Panc1 (cell line): ENCODE results near the gene TMEM62.

ENCODE experiments used
- SIN3A ChIP-seq: IDR thresholded peaks from 2 replicates; pipeline ENCODE4 v1.6.1; 2012; ENCODE audit warnings: low read depth, mild to moderate bottlenecking, low read length, moderate library complexity, borderline replicate concordance; ENCODE audit not compliant: insufficient read depth
- TCF7L2 ChIP-seq: IDR thresholded peaks from 2 replicates; pipeline ENCODE4 v1.6.1; 2011; ENCODE audit warnings: mild to moderate bottlenecking, low read depth, low read length, inconsistent platforms
- TF ChIP-seq, protein P1 (sequence below): fragments of 450-650 bp; IDR thresholded peaks from 2 replicates; pipeline ENCODE4 v1.5.1; 2017; ENCODE audit warnings: mild to moderate bottlenecking
- TF ChIP-seq, protein P2 (sequence below), 2 experiments: IDR thresholded peaks; 2 replicates each; pipeline ENCODE4 v1.6.1; 2011 to 2012; ENCODE audit warnings: low read depth in 2 of 2, control low read depth in 1 of 2, low read length in 1 of 2, mild to moderate bottlenecking in 1 of 2, moderate library complexity in 1 of 2; ENCODE audit not compliant: insufficient read depth in 1 of 2

DNA sequence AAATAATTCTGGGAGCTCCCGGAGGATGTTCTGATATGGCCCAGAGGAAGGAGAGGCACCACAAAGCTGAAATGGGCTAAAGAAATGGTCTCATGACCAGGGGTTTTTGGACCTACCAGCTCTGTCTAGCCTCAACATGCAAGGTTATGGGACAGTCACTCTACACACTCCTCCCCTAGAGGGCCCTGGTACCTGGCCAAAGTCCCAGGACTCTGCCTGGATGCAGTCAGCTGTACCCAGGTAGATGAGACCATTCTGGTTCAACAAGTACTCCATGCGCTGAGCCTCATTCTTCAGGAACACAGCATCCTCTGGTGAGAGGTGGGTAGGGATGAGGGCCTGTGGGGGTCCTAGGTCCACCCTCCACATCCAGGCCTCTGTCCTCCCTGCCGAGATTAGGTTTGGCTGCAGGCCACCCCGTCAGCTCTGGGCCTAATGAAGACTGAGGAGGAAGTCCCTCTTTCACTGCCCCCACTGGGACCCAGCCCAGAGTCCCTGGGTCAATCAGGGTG, 77.9 kb downstream of the TMEM62 start:
- TF ChIP-seq, protein P1, sequence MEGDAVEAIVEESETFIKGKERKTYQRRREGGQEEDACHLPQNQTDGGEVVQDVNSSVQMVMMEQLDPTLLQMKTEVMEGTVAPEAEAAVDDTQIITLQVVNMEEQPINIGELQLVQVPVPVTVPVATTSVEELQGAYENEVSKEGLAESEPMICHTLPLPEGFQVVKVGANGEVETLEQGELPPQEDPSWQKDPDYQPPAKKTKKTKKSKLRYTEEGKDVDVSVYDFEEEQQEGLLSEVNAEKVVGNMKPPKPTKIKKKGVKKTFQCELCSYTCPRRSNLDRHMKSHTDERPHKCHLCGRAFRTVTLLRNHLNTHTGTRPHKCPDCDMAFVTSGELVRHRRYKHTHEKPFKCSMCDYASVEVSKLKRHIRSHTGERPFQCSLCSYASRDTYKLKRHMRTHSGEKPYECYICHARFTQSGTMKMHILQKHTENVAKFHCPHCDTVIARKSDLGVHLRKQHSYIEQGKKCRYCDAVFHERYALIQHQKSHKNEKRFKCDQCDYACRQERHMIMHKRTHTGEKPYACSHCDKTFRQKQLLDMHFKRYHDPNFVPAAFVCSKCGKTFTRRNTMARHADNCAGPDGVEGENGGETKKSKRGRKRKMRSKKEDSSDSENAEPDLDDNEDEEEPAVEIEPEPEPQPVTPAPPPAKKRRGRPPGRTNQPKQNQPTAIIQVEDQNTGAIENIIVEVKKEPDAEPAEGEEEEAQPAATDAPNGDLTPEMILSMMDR: no peak
- no peak for TF ChIP-seq TCF7L2
- TF ChIP-seq SIN3A: no peak
- TF ChIP-seq, protein P2, sequence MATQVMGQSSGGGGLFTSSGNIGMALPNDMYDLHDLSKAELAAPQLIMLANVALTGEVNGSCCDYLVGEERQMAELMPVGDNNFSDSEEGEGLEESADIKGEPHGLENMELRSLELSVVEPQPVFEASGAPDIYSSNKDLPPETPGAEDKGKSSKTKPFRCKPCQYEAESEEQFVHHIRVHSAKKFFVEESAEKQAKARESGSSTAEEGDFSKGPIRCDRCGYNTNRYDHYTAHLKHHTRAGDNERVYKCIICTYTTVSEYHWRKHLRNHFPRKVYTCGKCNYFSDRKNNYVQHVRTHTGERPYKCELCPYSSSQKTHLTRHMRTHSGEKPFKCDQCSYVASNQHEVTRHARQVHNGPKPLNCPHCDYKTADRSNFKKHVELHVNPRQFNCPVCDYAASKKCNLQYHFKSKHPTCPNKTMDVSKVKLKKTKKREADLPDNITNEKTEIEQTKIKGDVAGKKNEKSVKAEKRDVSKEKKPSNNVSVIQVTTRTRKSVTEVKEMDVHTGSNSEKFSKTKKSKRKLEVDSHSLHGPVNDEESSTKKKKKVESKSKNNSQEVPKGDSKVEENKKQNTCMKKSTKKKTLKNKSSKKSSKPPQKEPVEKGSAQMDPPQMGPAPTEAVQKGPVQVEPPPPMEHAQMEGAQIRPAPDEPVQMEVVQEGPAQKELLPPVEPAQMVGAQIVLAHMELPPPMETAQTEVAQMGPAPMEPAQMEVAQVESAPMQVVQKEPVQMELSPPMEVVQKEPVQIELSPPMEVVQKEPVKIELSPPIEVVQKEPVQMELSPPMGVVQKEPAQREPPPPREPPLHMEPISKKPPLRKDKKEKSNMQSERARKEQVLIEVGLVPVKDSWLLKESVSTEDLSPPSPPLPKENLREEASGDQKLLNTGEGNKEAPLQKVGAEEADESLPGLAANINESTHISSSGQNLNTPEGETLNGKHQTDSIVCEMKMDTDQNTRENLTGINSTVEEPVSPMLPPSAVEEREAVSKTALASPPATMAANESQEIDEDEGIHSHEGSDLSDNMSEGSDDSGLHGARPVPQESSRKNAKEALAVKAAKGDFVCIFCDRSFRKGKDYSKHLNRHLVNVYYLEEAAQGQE (IDR thresholded peaks at IDR 0.05; ENCODE audit: insufficient read depth in 1 of 2, low read depth in 2 of 2, low read length in 1 of 2): no peak
